ENCODE results near the gene SV2B.

Gene SV2B

DNA sequence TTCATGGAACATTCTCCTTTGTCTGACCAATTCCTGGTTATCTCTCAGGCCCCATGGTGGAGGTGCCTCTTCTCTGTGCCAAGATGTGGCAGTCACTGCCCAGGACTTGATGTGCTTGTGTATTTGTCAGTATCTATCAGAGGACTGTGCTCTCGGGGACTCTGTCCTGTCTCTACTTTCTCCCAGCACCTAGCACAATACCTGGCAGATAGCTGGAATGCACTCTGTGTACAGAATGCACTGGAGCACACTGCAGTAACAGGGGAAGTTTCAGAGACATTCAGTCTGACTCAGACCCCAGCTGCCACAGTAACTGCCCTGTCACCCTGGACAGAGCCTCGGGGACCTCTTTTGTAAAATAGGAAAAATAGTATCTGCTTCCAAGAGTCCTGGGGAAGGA is 34.6 kb upstream of the SV2B start:
- no peaks in the 10 kb centered on the region for H3K9me3 ChIP-seq (ENCODE audit: insufficient read depth, low read length)
- H3K27me3 ChIP-seq (ENCODE audit: low read length): no peaks in the 10 kb centered on the region
- H3K9me2 ChIP-seq (replicated peaks; ENCODE audit: insufficient read depth, low read length): no peaks in the 10 kb centered on the region
- H4K20me1 ChIP-seq (ENCODE audit: low read depth, low read length): no peaks in the 10 kb centered on the region
- H3F3A ChIP-seq (ENCODE audit: insufficient read depth): no peaks in the 10 kb centered on the region
- H2AFZ ChIP-seq (ENCODE audit: low read depth, low read length, severe bottlenecking): no peak overlapping the region
- no peaks in the 10 kb centered on the region for H3K36me3 ChIP-seq (ENCODE audit: low read length)
- no peak overlapping the region for H3K9ac ChIP-seq (ENCODE audit: low read length)
- H3K27ac ChIP-seq (ENCODE audit: low read depth, low read length): no peak overlapping the region
- no peaks in the 10 kb centered on the region for H3K79me2 ChIP-seq (ENCODE audit: insufficient read depth, low read length)
- TF ChIP-seq EZH2phosphoT487 (conservative IDR thresholded peaks at IDR 0.05; ENCODE audit: low read length) (no peak), CTCF (IDR thresholded peaks at IDR 0.05; ENCODE audit: insufficient read depth, low read length, poor library complexity, severe bottlenecking) (no peak)
- H3K4me2 ChIP-seq (ENCODE audit: low read depth, low read length, poor library complexity, severe bottlenecking): no peak overlapping the region
- no peak overlapping the region for H3K4me3 ChIP-seq (ENCODE audit: insufficient read depth, low read length, poor library complexity, severe bottlenecking)

DNA sequence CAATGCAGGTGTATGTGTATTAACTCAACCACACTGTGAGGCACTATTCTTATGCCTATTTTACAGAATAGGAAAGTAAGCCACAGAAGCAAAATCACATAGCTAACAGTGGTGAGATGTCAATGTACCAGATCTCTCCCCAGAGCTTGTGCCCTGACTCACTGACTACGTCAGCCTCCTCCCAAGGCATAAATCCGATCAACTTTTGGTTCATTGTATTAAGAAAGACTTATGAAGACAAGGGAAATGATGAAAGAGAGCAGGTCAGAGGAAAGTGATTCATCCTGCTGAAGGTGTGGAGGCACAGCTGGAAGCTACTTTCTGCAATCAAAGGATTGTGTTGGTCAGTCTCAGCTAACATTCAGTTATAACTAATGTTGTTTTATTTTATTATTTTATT is 33.0 kb upstream of the SV2B start:
- no peaks in the 10 kb centered on the region for H3K36me3 ChIP-seq (ENCODE audit: low read length)
- no peaks in the 10 kb centered on the region for H3K9me3 ChIP-seq (ENCODE audit: insufficient read depth, low read length)
- no peak overlapping the region for H3K4me2 ChIP-seq (ENCODE audit: low read depth, low read length, poor library complexity, severe bottlenecking)
- H3K27ac ChIP-seq (ENCODE audit: low read depth, low read length): no peak overlapping the region
- H3K9ac ChIP-seq (ENCODE audit: low read length): no peak overlapping the region
- H2AFZ ChIP-seq (ENCODE audit: low read depth, low read length, severe bottlenecking): no peak overlapping the region
- TF ChIP-seq EZH2phosphoT487 (conservative IDR thresholded peaks at IDR 0.05; ENCODE audit: low read length) (no peak), CTCF (IDR thresholded peaks at IDR 0.05; ENCODE audit: insufficient read depth, low read length, poor library complexity, severe bottlenecking) (no peak)
- no peaks in the 10 kb centered on the region for H3F3A ChIP-seq (ENCODE audit: insufficient read depth)
- H3K79me2 ChIP-seq (ENCODE audit: insufficient read depth, low read length): no peaks in the 10 kb centered on the region
- H4K20me1 ChIP-seq (ENCODE audit: low read depth, low read length): no peaks in the 10 kb centered on the region
- no peaks in the 10 kb centered on the region for H3K27me3 ChIP-seq (ENCODE audit: low read length)
- no peaks in the 10 kb centered on the region for H3K9me2 ChIP-seq (replicated peaks; ENCODE audit: insufficient read depth, low read length)
- H3K4me3 ChIP-seq (ENCODE audit: insufficient read depth, low read length, poor library complexity, severe bottlenecking): no peak overlapping the region

DNA sequence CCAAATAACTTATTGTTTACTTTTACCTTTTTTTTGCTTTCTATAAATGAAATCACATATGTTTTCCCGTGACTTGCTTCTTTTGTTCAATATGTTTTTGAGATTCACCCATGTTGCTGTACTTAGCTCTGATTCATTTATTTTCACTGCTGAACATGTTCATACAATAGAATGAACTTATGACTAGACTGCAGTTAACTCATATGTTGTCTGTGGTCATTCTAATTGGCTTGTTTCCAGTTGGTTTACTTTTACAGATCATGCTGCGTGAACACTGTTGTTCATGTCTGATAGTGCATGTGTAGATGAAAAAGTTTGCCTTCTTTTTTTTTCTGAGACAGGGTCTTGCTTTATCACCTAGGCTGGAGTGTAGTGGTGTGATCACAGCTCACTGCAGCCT is 31.6 kb upstream of the SV2B start:
- no peak overlapping the region for H3K4me3 ChIP-seq (ENCODE audit: insufficient read depth, low read length, poor library complexity, severe bottlenecking)
- H2AFZ ChIP-seq (ENCODE audit: low read depth, low read length, severe bottlenecking): no peak overlapping the region
- H3K27ac ChIP-seq (ENCODE audit: low read depth, low read length): no peak overlapping the region
- no peaks in the 10 kb centered on the region for H3F3A ChIP-seq (ENCODE audit: insufficient read depth)
- no peaks in the 10 kb centered on the region for H4K20me1 ChIP-seq (ENCODE audit: low read depth, low read length)
- no peaks in the 10 kb centered on the region for H3K27me3 ChIP-seq (ENCODE audit: low read length)
- H3K9me2 ChIP-seq (replicated peaks; ENCODE audit: insufficient read depth, low read length): no peaks in the 10 kb centered on the region
- H3K9me3 ChIP-seq (ENCODE audit: insufficient read depth, low read length): no peaks in the 10 kb centered on the region
- no peaks in the 10 kb centered on the region for H3K79me2 ChIP-seq (ENCODE audit: insufficient read depth, low read length)
- H3K36me3 ChIP-seq (ENCODE audit: low read length): no peaks in the 10 kb centered on the region
- no peak overlapping the region for H3K4me2 ChIP-seq (ENCODE audit: low read depth, low read length, poor library complexity, severe bottlenecking)
- TF ChIP-seq EZH2phosphoT487 (conservative IDR thresholded peaks at IDR 0.05; ENCODE audit: low read length) (no peak), CTCF (IDR thresholded peaks at IDR 0.05; ENCODE audit: insufficient read depth, low read length, poor library complexity, severe bottlenecking) (no peak)
- H3K9ac ChIP-seq (ENCODE audit: low read length): no peak overlapping the region

- H3K4me2 ChIP-seq (ENCODE audit: low read depth, low read length, poor library complexity, severe bottlenecking): no peak overlapping the region
These were observed 31.1 kb upstream of the SV2B start for GRCh38 chr15:91068966-91069365.

More at GRCh38 chr15:91068966-91069365, 31.1 kb upstream of the SV2B start:
- H3K9ac ChIP-seq (ENCODE audit: low read length): no peak overlapping the region
- no peak overlapping the region for H3K27ac ChIP-seq (ENCODE audit: low read depth, low read length)
- TF ChIP-seq CTCF (IDR thresholded peaks at IDR 0.05; ENCODE audit: insufficient read depth, low read length, poor library complexity, severe bottlenecking) (no peak), EZH2phosphoT487 (conservative IDR thresholded peaks at IDR 0.05; ENCODE audit: low read length) (no peak)
- no peaks in the 10 kb centered on the region for H3K79me2 ChIP-seq (ENCODE audit: insufficient read depth, low read length)
- H3K9me2 ChIP-seq (replicated peaks; ENCODE audit: insufficient read depth, low read length): no peaks in the 10 kb centered on the region
- H2AFZ ChIP-seq (ENCODE audit: low read depth, low read length, severe bottlenecking): no peak overlapping the region
- no peaks in the 10 kb centered on the region for H4K20me1 ChIP-seq (ENCODE audit: low read depth, low read length)
- no peak overlapping the region for H3K4me3 ChIP-seq (ENCODE audit: insufficient read depth, low read length, poor library complexity, severe bottlenecking)
- no peaks in the 10 kb centered on the region for H3K36me3 ChIP-seq (ENCODE audit: low read length)
- no peaks in the 10 kb centered on the region for H3K27me3 ChIP-seq (ENCODE audit: low read length)
- H3K9me3 ChIP-seq (ENCODE audit: insufficient read depth, low read length): no peaks in the 10 kb centered on the region
- no peaks in the 10 kb centered on the region for H3F3A ChIP-seq (ENCODE audit: insufficient read depth)

All from SU-DHL-6 (cell line).